Endothelial cell (in vitro differentiated cells): ENCODE measurements around the gene C13orf46. TPM values are rescaled to one million over a fixed set of nuclear protein-coding genes. Genes with fewer than 3 reads are reported as not detected.

ENCODE experiments used
- DNase-seq: peaks from one replicate; pipeline ENCODE4 v3.0.0; 2021; ENCODE audit warnings: low spot score
- H3K27ac Mint-ChIP-seq: one replicate; pipeline ENCODE4 v1.8.0; 2021; ENCODE audit warnings: mixed read lengths, inconsistent platforms; ENCODE audit not compliant: unreplicated experiment
- H3K27me3 Mint-ChIP-seq: one replicate; pipeline ENCODE4 v1.8.0; 2021; ENCODE audit warnings: mild to moderate bottlenecking, moderate library complexity, mixed read lengths, inconsistent platforms; ENCODE audit not compliant: unreplicated experiment
- H3K36me3 Mint-ChIP-seq: one replicate; pipeline ENCODE4 v1.8.0; 2021; ENCODE audit warnings: mild to moderate bottlenecking, low read depth, mixed read lengths, inconsistent platforms; ENCODE audit not compliant: unreplicated experiment
- H3K4me1 Mint-ChIP-seq: one replicate; pipeline ENCODE4 v1.8.0; 2021; ENCODE audit warnings: mild to moderate bottlenecking, mixed read lengths, inconsistent platforms; ENCODE audit not compliant: unreplicated experiment
- H3K4me3 Mint-ChIP-seq: one replicate; pipeline ENCODE4 v1.8.0; 2021; ENCODE audit warnings: mild to moderate bottlenecking, mixed read lengths, inconsistent platforms; ENCODE audit not compliant: unreplicated experiment
- H3K9me3 Mint-ChIP-seq: one replicate; pipeline ENCODE4 v1.8.0; 2021; ENCODE audit warnings: mixed read lengths, inconsistent platforms; ENCODE audit not compliant: unreplicated experiment
- CTCF ChIP-seq: fragments of 200-600 bp; sonication (generic); IDR thresholded peaks from one replicate; pipeline ENCODE4 v1.5.0; 2021; ENCODE audit warnings: antibody characterized with exemption; ENCODE audit not compliant: unreplicated experiment
- total RNA-seq: library from RNA; stranded (reverse); fragmentation: NEBNext Ultra II Directional; extraction: Animal tissue kit (Norgen Biotek cat#: 25700); gene quantifications from one replicate; pipeline ENCODE4 v1.2.1, GENCODE V29; 2021; ENCODE audit not compliant: unreplicated experiment

C13orf46 gene
- total RNA-seq, 1 donor from 2014 or later = 1.5 TPM

GRCh38 chr13:113965383-113965874 lies 8.4 kb downstream of the C13orf46 start:
- DNase-seq = no peak
- H3K27ac Mint-ChIP-seq = no peak overlapping the region
- peaks cover 8% of the 10 kb centered on the region for H3K27me3 Mint-ChIP-seq
- peaks cover 21% of the 10 kb centered on the region for H3K36me3 Mint-ChIP-seq
- H3K9me3 Mint-ChIP-seq = peaks cover 4% of the 10 kb centered on the region
- no peak for TF ChIP-seq CTCF
- H3K4me1 Mint-ChIP-seq = no peaks in the 10 kb centered on the region
- no peak overlapping the region for H3K4me3 Mint-ChIP-seq

- DNase-seq = no peak
- peaks cover 23% of the 10 kb centered on the region for H3K36me3 Mint-ChIP-seq
- H3K9me3 Mint-ChIP-seq = peaks cover 4% of the 10 kb centered on the region
- H3K4me1 Mint-ChIP-seq = no peaks in the 10 kb centered on the region
- no peak overlapping the region for H3K4me3 Mint-ChIP-seq
- no peak for TF ChIP-seq CTCF
- no peak overlapping the region for H3K27ac Mint-ChIP-seq
- H3K27me3 Mint-ChIP-seq = peaks cover 6% of the 10 kb centered on the region
Measured at GRCh38 chr13:113964251-113964995, 9.5 kb downstream of the C13orf46 start.

- peaks cover 4% of the 10 kb centered on the region for H3K9me3 Mint-ChIP-seq
- H3K27me3 Mint-ChIP-seq = peaks cover 4% of the 10 kb centered on the region
- H3K36me3 Mint-ChIP-seq = peaks cover 19% of the 10 kb centered on the region
- no peak overlapping the region for H3K4me3 Mint-ChIP-seq
- no peak overlapping the region for H3K27ac Mint-ChIP-seq
- H3K4me1 Mint-ChIP-seq = no peaks in the 10 kb centered on the region
- TF ChIP-seq CTCF = no peak
- no peak for DNase-seq
Measured at GRCh38 chr13:113963376-113963775, 10.5 kb downstream of the C13orf46 start.

- Mint-ChIP-seq H3K4me1 (no peaks in the 10 kb centered on the region), H3K27me3 (peaks cover 7% of the 10 kb centered on the region), H3K9me3 (peaks cover 4% of the 10 kb centered on the region), H3K4me3 (no peak overlapping the region), H3K36me3 (peaks cover 21% of the 10 kb centered on the region), H3K27ac (no peak overlapping the region)
- DNase-seq = no peak
- no peak for TF ChIP-seq CTCF
Measured at GRCh38 chr13:113962975-113963374, 10.9 kb downstream of the C13orf46 start.

- Mint-ChIP-seq H3K27ac (no peak overlapping the region), H3K4me3 (no peak overlapping the region), H3K27me3 (peaks cover 11% of the 10 kb centered on the region), H3K9me3 (peaks cover 4% of the 10 kb centered on the region), H3K36me3 (peaks cover 27% of the 10 kb centered on the region), H3K4me1 (peaks cover 4% of the 10 kb centered on the region)
- no peak for DNase-seq
- no peak for TF ChIP-seq CTCF
Measured at GRCh38 chr13:113962386-113962785, 11.5 kb downstream of the C13orf46 start.
